Measurements from ENCODE around the gene ALG2.

DNA sequence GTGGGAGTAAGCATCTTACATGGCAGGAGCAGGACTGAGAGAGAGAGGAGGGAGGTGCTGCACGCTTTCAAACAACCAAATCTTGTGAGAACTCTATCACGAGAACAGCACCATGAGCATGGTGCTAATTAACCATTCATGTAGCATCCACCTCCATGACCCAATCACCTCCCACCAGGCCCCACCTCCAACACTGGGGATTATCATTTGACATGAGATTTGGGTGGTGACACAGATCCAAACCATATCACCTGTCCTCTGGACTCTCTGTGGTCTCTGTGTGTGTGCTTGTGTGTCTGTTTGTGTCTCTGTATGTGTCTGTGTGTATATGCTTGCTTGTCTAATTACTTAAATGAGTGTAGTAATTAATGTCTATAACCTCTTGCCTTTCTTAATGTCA, 31.4 kb upstream of the ALG2 start:
- TF ChIP-seq ZNF274 (IDR thresholded peaks at IDR 0.05; ENCODE audit: low read depth, low read length), result no peak
- no peak for TF ChIP-seq SUZ12 (IDR thresholded peaks at IDR 0.05; ENCODE audit: extremely low read depth, insufficient read depth, insufficient read length)
